RPMI7951 (cell line): ENCODE results near the gene CCDC192. TPM values are rescaled to one million over a fixed set of nuclear protein-coding genes. Genes with fewer than 3 reads are reported as not detected.
A peak's percentile ranks its signal among the peaks of the same experiment; 100 is the strongest.

Experiments
- DNase-seq: peaks from one replicate; pipeline ENCODE4 v3.0.0-alpha.2; 2012; ENCODE audit warnings: low read depth
- total RNA-seq: library from RNA; depleted of rRNA; stranded (reverse); fragments of >200 nt; shearing (Covaris generic); gene quantifications from 2 replicates; pipeline ENCODE4 v1.2.3, GENCODE V29; 2014

CCDC192 gene
- total RNA-seq, 1 experiment from 2014 or later: not detected

DNA sequence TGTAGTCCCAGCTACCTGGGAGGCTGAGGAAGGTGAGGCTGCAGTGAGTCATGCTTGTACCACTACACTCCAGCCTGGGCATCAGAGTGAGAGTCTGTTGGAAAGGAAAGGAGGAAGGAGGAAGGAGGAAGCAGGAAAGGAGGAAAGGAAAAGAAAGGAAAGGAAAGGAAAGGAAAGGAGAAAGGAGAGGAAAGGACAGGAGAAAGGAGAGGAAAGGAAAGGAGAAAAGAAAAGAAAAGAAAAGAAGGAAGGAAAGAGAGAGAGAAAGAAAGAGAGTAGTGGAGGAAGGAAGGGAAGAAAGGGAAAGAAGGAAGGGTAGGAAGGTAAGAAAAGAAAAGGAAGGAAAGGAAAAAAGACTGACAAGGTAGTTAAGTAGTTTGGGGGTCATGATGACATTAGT lies 217.7 kb downstream of the CCDC192 start:
- no peak for DNase-seq

DNA sequence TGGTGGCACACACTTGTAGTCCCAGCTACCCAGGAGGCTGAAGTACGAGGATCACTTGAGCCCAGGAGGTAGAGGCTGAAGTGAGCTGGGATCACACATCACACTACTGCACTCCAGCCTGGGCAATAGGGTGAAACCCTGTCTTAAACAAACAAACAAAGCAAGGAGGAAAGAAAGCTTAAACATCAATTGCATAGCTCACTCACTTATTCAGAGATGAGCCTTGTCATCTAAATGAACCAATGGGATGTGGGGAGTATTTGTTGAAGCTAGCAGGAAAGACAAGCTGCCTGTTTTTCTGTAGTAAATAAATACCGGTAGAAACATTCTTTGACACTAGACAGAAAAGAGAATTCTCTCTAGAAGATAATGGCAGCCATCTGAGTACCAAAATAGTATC lies 219.4 kb downstream of the CCDC192 start:
- no peak for DNase-seq

DNA sequence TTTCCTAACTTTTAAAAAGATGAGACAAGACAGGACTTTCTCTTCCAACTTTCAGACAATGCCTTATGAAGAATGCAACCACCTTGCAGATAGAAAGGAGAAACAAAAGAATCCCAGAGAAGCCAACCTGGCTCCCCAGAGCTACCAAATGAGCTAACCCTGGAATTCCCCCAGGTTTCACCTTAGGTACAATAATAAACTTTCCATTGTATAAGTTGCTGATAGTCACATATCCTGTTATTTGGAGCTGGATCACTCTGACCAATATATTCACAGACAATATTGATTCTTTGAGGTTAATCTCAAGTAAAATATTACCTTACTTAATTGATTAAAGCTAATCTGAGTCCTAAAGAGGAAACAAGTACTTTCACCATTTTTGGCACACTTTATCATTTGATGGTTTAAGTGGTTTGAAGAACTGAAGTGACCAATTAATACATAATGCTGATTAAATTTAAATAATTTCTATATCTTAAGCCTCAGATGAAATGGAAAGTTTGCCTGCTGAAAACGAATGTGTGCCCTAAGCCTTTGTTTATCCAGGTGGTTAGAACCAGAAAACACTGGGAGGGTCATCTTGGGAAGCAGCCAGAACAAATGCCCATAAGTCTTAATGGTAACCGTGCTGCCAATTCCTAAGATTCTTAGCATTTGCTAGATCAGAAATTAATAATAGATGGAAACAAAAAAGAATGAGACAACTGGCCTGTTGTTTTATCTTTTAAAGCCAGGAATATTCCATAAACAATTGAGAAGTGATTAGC lies 220.8 kb downstream of the CCDC192 start:
- no peak for DNase-seq

DNA sequence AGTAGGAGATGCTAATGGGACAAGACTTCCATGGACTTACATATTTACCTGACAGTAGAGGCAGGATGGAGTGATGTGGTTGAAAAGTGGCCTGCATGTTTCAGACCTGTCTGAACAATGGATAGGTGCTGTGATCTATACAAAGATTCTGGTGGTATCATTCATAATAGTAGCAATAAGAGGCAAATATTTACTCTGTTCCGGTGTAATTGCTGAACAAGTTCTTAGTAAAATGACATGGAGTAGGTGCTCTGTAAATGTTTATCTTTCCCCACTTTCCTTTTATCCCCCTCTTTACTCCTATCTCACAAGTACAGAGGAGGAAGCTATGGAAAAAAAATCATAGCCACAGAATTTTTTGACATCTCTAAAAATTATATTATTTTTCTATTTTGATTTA lies 221.4 kb downstream of the CCDC192 start:
- DNase-seq: no peak

DNA sequence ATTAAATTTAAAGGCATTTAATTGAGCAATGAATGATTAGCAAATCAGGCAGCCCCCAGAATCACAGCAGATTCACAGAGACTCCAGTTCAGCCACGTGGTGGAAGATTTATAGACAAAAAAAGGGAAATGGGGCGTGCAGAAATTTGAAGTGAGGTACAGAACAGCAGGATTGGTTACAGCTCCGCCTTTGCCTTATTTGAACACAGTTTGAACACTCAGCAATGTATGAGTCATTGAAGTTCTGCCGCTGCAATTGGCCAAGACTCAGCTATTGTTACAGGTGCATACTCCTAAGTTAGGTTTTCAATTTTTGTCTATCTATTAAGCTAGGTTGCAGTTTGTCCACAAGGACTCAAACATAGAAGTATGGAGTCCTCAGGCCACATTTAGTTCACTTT lies 222.7 kb downstream of the CCDC192 start:
- DNase-seq: no peak

DNA sequence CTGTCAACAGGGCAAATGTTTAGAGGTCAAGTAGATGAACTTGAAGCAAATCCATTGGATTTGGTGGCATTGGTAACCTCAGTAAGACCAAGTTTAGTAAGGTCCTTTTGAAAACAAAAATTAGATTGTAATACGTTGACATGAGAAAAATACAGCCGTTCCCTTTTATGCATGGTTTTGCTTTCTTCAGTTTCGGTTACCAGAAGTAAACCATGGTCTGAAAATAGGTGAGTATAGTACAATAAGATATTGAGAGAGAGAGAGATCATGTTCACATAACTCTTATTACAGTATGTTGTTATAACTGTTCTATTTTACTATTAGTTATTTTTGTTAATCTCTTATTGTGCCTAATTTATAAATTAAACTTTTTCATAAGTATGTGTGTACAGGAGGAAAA lies 223.8 kb downstream of the CCDC192 start:
- DNase-seq: no peak

DNA sequence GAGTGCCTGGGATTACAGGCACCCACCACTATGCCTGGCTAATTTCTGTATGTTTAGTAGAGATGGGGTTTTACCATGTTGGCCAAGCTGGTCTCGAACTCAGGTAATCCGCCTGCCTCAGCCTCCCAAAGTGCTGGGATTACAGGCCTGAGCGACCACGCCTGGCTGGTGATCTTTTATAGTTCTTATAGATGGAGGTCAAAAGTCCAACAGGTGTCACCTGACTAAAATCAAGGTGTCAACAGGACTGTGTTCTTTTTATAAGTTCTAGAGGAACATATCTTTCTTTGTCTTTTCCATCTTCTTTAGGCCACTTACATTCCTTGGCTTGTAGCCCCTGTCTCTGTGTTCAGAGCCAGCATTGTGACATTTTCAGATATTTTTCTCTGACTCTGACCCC lies 224.9 kb downstream of the CCDC192 start:
- DNase-seq: no peak

DNA sequence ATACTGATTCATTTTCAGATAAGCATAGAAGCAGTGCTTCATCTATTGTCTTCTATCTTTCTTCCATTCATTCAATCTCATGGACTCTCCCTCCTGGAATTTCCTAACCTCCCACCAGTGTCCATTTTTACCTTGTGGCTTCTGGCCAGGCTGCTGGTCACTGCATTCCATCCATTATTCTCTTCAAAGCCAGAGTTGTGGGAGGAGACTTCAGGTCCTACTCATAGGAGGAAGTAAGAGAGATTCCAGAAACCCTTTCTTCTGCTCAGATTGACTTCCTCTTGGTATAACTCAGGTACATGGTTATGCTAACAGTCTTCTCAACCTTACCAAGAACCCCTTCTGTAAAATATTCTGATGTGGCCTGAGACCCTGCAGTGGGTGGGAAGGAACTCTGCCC lies 227.1 kb downstream of the CCDC192 start:
- DNase-seq: no peak

DNA sequence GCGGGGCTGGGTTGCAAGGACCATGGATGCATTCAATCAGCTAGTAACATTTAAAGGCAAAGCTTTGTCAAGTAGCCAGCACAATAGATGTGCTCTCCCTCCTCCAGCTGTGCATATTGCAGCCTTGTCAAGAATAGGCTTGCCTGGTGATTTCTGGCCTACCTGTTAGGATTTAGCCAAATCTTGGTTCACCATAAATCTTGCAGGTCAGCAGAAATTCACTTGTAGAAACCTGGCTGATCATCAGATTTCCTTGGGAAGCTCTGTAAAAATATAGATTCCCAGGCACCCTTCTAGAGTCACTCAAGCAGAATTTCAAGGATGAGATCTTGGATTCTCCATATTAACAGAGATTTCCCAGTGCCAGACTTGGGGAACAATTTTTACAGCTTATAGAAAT lies 228.2 kb downstream of the CCDC192 start:
- no peak for DNase-seq

DNA sequence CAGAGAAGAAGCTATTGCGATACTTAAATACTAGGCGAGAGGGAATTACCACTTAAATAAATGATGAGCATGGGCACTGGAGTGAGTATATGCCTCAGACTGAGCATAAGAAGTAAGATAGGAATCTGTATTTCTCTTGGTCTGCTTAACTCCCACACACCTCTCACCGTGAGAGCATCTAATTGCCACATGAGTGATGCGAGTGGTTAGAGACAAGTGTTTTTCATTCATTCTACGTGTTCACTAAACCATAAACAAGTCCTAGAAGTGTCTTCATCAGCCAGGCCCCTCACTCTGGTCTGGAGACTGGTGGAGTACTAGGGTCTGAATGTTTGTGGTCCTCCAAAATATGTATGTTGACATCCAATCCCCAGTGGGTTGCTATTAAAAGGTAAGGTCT lies 230.2 kb downstream of the CCDC192 start:
- DNase-seq: no peak

DNA sequence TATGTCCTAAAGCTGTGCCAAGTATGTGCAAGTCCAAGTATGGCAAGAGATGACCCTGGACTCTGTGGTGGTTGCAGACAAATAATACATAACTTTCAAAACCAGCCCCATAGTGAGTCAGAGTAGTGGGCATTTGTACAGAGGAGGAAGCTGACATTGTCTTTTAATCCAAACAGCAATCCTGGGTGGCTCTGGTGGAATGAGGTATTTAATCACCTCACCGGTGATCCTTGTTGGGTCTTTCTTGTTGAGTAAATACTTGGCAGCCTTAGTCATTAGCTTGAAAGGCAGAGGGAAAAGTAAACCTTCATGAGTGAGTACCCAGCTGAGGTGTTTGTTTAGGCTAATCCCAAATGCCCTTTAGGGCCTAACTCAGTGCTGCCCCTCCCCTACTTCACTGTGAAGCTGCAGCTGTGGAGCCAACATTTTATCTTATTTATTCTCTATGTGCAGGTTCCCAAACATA lies 231.6 kb downstream of the CCDC192 start:
- DNase-seq: peak; percentile 18

DNA sequence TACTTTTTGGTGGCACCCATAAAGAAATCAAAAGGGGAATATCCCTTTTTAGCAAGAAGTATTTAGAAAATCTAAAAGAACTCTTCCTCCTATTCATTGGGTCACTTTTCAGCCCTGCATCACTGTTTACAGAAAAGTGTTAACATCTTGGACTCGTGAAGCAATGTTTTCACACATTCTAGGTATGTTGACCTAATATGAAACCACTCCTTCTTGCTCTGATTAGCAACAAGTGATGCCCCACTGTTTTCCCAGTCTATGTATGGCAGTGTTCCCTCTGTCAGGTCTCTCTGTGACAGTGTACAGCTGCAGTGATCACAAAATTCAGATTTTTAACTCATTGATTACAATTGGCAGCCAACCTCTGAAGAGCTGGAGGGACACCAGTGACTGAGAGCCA lies 232.2 kb downstream of the CCDC192 start:
- no peak for DNase-seq

DNA sequence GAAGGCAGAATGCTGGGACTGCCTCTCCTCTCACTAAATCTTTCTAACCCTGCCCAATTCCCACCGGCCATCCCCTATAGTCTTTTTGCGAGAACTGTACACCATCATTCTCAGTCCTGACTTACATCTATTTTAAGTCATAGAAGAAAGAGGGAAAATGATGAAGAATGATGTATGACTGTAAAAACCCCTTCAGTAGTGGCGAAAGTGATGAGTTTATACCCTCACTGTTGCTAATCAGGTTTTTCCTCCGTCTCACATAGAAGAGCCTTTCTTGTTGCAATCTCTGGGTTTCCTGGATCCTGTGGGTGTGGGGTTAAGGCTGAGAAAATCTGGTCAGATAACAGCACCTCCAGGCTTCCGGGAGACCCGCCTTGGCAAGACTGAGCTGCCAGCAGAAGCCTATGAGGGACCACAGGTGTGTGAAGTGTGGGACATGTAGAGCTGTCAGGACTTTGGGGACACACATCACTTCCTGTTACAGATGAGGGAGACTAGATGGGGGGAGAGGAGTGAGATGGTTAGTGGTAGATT lies 233.3 kb downstream of the CCDC192 start:
- no peak for DNase-seq

DNA sequence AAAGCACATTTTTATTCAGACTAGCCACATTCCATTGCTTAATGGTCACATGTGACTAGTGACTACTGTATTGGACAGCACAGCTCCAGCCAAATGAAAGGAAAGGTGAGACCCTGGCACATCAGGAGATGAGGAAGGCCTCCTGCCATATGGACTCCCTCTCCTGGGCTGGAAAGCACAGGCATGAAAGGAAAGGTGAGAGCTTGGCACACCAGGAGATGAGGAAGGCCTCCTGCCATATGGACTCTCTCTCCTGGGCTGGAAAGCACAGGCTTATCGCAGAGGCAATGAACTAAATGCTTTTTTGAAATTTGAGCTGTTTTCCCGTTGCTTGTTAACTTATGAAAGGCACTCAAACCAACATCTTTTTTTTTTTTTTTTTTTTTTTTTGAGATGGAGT lies 235.6 kb downstream of the CCDC192 start:
- DNase-seq: no peak

DNA sequence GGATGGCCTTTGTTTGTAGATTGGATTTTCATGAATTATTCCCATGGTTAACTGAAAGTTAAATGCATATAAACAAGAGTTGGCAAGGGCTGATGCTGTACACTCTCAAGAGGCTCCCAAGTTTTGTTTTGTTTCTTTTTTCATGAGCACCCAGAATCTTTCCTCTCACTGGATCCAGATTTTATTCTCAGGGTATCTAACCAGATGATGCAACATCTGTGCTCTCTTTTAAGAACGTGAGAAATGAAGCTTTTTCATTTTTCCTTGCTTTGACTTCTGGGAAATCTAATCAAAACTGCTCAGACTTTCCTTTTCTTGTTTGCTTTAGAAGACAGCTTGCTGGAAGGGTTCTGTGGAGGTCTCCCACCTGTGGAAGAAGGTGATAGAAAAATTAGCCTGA lies 237.7 kb downstream of the CCDC192 start:
- no peak for DNase-seq

DNA sequence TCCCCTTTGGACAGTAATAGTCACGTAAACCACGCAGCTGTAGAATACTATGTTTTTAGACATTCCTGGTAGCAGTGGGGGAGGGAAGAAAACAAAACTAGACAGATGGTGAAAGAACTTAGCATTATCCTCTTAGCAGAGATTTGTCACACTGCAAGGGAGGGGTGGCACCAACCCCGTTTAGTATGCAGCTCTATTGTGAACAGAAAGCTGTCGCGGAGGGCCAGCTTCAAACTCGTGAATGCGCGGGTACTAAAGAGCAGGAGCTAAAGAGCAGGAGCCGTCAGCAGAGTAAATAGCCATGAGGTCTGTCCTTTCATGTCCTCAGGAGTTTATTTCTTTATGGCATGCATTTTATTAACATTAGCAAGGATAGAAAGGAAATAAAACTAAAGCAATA lies 238.5 kb downstream of the CCDC192 start:
- no peak for DNase-seq

DNA sequence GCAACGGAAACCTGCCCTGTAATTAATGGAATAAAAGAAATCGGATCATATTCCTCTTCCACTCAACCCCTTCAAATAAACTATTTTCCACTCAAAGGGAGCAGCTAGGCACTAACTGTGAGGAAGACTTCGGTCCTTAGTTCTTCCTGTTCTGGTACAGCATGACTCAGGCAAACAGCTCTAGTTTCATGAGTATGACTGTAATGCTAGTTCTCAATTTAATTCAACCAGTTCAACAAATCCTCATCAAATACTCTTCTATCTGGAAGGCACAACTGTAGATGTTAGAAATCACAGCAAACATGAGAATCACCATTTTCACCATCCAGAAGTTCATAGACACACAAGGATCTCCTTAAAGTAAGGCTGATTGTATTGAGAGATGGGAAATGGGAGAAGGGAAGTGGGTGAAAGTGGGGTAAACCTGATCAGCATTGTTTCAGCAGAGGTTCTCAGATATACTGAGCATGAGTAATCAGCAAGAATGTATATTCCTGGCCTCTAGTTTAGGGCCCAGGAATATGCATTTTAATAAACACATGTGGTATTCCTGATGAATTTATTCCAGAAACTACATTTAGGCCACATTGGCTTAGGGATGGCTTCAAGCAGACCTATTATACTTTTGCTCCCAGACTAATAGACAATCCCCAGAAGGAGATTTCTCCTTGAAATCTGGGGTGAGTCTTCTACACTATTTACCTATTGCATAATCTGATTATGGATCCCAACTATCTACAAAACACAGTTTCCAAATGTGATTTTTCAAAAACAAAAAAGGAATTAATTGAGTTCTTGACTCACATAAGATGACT lies 239.3 kb downstream of the CCDC192 start:
- no peak for DNase-seq

DNA sequence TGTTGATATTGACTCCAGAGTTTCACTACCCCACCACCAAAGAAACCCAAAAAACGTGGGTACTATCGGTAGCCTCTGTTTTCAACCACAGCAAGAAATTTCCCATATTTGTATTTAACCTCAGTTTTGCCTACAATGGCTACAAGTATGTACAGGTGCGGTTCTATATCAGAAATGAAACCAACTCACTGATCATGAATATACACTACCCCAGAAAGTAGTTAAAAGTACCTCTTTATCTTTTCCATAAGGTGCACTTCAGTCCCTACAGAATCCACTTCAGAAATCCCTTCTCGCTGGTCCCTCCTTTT lies 239.8 kb downstream of the CCDC192 start:
- DNase-seq: no peak

DNA sequence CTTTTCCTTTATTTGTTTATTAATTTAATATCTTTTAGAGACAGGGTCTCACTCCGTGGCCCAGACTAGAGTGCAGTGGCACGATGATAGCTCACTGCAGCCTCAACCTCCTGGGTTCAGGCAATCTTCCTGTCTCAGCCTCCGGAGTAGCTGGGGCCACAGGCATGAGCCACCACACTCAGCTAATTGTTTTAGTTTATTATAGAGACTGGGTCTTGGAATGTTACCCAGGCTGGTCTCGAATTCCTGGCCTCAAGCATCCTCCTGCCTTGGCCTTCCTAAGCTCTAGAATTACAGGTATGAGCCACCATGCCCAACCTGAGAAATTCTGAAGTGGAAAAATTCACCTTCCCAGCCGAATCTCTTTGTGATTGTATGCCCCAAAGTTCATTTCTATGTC lies 240.9 kb downstream of the CCDC192 start:
- no peak for DNase-seq

DNA sequence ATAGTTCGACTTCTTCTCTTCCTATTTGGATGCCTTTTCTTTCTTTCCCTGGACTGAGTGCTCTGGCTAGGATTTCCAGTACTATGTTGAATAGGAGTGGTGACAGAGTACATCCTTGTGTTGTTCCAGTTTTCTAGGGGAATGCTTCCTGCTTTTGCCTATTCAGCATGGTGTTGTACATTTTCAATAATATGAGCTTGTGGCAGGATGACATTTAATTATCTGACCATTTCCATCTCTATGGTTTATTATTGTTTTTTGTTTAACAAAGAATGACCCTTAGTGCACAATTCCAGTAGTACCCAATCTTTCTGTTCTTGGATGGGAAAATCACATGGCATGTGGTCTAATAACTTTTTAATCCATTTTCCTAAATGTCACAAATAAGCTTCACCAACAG lies 244.8 kb downstream of the CCDC192 start:
- DNase-seq: no peak

DNA sequence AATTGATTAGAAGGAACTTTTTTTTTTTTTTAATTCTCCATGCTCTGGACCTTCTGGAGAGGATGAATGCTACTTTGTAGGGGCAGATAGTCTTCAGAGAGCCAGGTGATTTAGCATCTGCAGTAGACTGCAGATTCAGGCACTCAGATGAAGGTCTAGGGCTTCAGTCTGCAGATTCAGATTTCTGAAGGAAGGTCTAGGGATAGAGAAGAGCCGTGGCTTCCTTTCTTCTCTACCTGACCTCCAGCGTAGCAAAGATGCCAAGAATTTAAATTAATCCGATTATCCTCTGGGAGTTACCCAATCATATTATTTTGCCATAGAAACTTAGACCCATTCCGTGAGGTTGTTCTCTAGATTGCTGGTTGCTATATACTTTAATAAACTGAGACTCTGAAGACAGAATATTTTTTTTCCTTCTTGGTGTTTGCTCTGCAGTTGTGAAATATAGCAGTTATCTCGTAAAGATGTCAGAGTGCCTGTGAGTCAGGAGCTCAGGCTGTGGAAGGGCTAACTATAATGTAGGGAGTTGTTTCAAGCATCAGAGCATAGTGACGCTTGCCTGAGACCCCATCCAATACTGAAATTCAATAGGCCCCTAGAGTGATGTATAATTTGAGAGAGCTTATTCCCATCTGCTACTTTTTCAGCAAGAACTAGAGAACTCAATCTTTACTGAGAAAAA lies 247.7 kb downstream of the CCDC192 start:
- no peak for DNase-seq

DNA sequence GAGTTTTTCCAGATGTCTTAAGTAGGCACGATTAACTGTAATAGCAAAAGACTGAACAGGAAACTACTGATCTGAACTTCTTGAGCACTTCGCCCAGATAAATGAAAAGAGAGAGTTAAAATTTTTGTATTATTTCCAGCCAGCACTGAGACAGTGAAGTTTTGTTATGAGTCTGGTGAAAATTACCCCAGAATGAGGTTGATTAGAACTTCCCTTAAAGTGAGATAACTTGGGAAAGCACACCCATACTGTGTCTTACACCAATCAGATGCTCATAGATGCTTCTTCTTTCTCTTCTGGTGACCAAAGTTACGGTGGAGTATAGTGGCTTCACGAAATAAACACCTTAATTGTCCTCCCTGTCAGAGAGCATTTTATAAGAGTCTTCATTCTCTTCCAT lies 248.6 kb downstream of the CCDC192 start:
- DNase-seq: no peak

DNA sequence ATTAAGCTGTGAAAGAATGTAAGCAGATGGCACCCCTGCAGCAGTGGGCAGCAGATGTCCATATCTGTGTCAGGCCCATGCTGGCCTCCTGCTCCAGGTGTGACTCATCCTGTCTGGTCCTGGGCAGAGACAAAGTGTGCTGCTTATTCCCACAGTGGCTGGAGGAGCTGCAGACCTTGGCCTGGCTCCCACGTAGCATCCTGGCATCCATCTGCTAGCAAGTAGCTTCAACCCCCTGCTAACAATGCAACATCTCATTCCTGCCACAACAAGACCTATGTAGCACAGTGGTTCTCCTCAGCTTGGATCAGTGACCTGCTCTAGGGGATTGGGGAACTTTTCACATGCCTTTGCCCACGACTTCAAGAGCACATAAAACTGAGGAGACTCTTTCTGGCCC lies 254.0 kb downstream of the CCDC192 start:
- peak; percentile 78 for DNase-seq
